ENCODE results near the gene TMPRSS3.

DNA sequence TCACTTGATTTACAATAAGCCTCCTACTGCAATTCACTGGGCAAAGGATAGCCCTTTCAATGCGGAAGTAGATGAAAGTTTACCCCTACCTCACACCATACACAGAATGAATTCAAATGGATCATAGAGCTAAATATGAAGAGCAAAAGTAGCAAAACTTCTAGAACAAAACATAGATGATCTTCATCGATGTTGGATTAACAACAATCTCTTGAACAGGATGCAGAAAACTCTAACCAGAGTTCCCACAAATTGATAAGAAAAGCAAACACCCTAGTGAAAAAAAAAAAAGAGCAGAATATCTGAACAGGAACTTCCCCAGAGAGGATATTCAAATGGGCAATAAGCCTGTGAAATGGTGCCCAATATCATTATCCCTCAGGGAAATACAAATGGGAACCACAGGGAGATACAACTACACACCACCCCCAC lies 6.0 kb upstream of the TMPRSS3 start:
- TF ChIP-seq, protein P1, sequence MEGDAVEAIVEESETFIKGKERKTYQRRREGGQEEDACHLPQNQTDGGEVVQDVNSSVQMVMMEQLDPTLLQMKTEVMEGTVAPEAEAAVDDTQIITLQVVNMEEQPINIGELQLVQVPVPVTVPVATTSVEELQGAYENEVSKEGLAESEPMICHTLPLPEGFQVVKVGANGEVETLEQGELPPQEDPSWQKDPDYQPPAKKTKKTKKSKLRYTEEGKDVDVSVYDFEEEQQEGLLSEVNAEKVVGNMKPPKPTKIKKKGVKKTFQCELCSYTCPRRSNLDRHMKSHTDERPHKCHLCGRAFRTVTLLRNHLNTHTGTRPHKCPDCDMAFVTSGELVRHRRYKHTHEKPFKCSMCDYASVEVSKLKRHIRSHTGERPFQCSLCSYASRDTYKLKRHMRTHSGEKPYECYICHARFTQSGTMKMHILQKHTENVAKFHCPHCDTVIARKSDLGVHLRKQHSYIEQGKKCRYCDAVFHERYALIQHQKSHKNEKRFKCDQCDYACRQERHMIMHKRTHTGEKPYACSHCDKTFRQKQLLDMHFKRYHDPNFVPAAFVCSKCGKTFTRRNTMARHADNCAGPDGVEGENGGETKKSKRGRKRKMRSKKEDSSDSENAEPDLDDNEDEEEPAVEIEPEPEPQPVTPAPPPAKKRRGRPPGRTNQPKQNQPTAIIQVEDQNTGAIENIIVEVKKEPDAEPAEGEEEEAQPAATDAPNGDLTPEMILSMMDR (IDR thresholded peaks at IDR 0.05), result no peak
- no peak for TF ChIP-seq POLR2A (IDR thresholded peaks at IDR 0.05)

Measured in thyroid gland (tissue), 4 donors.